IMR-90 (cell line): ENCODE data around the gene DACT2.

Experiments used
- BHLHE40 ChIP-seq: fragments of 150-350 bp; IDR thresholded peaks from 2 replicates; pipeline ENCODE4 v1.6.1; 2016; ENCODE audit warnings: mild to moderate bottlenecking, low read depth, low read length
- FOS ChIP-seq: fragments of 150-350 bp; IDR thresholded peaks from 2 replicates; pipeline ENCODE4 v1.6.1; 2016; ENCODE audit warnings: low read depth, low read length
- MAZ ChIP-seq: IDR thresholded peaks from 2 replicates; pipeline ENCODE4 v1.6.1; 2012; ENCODE audit warnings: low read depth, mild to moderate bottlenecking, low read length, improper control_type of control experiment, moderate library complexity, borderline replicate concordance
- MXI1 ChIP-seq: IDR thresholded peaks from 2 replicates; pipeline ENCODE4 v1.6.1; 2012; ENCODE audit warnings: low read depth, mild to moderate bottlenecking, low read length, moderate library complexity, borderline replicate concordance
- POLR2A ChIP-seq: IDR thresholded peaks from 2 replicates; pipeline ENCODE4 v1.6.1; 2012; ENCODE audit warnings: mild to moderate bottlenecking, low read depth, low read length
- RAD21 ChIP-seq: IDR thresholded peaks from 2 replicates; pipeline ENCODE4 v1.6.1; 2012; ENCODE audit warnings: low read length, improper control_type of control experiment
- RCOR1 ChIP-seq: IDR thresholded peaks from 2 replicates; pipeline ENCODE4 v1.6.1; 2012; ENCODE audit warnings: mild to moderate bottlenecking, low read length, improper control_type of control experiment; ENCODE audit not compliant: insufficient replicate concordance
- RFX5 ChIP-seq: IDR thresholded peaks from 2 replicates; pipeline ENCODE4 v1.8.0; 2012; ENCODE audit warnings: low read depth, mild to moderate bottlenecking, low read length, moderate library complexity
- TF ChIP-seq, protein P1 (sequence below): conservative IDR thresholded peaks from 2 replicates; pipeline ENCODE4 v1.5.1; 2012; ENCODE audit warnings: mild to moderate bottlenecking, low read depth, low read length, improper control_type of control experiment
- TF ChIP-seq, protein P2 (sequence below): fragments of 150-350 bp; IDR thresholded peaks from 2 replicates; pipeline ENCODE4 v1.6.1; 2017; ENCODE audit warnings: mild to moderate bottlenecking, antibody characterized with exemption, low read length, low read depth

DNA sequence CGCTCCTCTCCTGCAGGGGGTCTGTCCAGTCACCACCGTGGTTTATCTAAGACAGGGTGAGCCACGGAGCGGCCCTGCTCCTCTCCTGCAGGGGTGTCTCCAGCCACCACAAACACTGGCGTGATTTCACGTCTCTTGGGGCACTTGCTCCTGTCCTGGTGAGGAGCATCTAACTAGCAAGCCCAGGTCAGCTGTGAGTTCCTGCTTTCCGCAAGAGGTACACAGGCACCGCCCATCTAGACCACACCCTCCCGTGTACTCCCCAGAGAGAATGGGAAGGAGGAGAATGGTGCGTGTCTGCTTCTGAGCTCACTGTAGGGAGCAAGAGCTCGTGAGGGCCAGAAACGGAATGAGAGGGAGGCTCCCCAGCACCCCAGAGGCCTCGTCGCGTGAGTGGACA is 40.7 kb downstream of the DACT2 start:
- TF ChIP-seq RAD21 (no peak), POLR2A (no peak), RCOR1 (no peak), MAZ (no peak), FOS (no peak), RFX5 (no peak), MXI1 (no peak), BHLHE40 (no peak)
- TF ChIP-seq, protein P1, sequence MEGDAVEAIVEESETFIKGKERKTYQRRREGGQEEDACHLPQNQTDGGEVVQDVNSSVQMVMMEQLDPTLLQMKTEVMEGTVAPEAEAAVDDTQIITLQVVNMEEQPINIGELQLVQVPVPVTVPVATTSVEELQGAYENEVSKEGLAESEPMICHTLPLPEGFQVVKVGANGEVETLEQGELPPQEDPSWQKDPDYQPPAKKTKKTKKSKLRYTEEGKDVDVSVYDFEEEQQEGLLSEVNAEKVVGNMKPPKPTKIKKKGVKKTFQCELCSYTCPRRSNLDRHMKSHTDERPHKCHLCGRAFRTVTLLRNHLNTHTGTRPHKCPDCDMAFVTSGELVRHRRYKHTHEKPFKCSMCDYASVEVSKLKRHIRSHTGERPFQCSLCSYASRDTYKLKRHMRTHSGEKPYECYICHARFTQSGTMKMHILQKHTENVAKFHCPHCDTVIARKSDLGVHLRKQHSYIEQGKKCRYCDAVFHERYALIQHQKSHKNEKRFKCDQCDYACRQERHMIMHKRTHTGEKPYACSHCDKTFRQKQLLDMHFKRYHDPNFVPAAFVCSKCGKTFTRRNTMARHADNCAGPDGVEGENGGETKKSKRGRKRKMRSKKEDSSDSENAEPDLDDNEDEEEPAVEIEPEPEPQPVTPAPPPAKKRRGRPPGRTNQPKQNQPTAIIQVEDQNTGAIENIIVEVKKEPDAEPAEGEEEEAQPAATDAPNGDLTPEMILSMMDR = no peak
- TF ChIP-seq, protein P2, sequence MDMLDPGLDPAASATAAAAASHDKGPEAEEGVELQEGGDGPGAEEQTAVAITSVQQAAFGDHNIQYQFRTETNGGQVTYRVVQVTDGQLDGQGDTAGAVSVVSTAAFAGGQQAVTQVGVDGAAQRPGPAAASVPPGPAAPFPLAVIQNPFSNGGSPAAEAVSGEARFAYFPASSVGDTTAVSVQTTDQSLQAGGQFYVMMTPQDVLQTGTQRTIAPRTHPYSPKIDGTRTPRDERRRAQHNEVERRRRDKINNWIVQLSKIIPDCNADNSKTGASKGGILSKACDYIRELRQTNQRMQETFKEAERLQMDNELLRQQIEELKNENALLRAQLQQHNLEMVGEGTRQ = no peak
